Right lobe of liver (tissue), 4 donors: Measurements from ENCODE around the gene GRK1.

Experiments used
- CTCF ChIP-seq, 4 donors: fragments of 200-600 bp in 3 of 4; fragments of 450-650 bp in 1 of 4; IDR thresholded peaks; one replicate each; pipeline versions ENCODE4 v1.5.1 to v1.8.0; 2016 to 2022; ENCODE audit warnings: antibody characterized with exemption in 4 of 4, mild to moderate bottlenecking in 2 of 4
- POLR2A ChIP-seq: fragments of 450-650 bp; IDR thresholded peaks from one replicate; pipeline ENCODE4 v1.6.1; 2017; ENCODE audit warnings: antibody characterized with exemption, mild to moderate bottlenecking
- donor health status: DM: no; HTN: no; CAD: no.
- donor health status: DM: no; HTN: no; CAD: no.
- donor health status: DM: no; HTN: yes; CAD: no.

GRCh38 chr13:113623491-113624234, 43.4 kb upstream of the GRK1 start:
- TF ChIP-seq CTCF (IDR thresholded peaks at IDR 0.05) (no peak), POLR2A (no peak)
